ENCODE results near the gene ZBTB47. TPM values are rescaled to one million over a fixed set of nuclear protein-coding genes. Genes with fewer than 3 reads are reported as not detected.

ZBTB47 gene
- total and polyA plus RNA-seq, 10 donors = 2.1 to 22.2 (median 14.4) TPM

DNA sequence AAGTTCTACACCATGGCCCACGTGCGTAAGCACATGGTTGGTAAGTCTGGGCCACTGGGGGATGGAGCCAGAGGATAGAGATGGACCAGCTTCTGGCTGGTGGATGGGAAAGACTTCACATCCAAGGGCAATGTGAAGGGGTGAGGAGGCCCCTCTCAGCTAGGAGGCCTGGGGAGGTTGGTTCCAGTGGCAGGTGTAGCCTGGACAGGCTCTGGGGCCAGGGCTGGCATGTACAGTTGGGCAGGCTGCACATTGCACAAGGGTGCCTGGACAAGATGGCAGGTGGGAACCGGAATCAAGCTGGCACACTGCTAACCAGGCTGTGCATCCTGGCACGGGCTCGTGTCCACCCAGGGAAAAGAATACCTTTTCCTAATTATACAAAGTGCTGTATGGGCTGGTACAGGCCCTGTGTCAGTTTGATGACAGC lies 8.1 kb downstream of the ZBTB47 start:
- H3K27ac ChIP-seq = no peak overlapping the region
- 91 to 98% (median 95%) methylated on average over 2 to 5 of the region's 5 CpGs for WGBS, 5 donors
- no peaks in the 10 kb centered on the region for H3K9me3 ChIP-seq
- TF ChIP-seq POLR2A (IDR thresholded peaks at IDR 0.05) (no peak), POLR2AphosphoS5 (IDR thresholded peaks at IDR 0.05) (no peak)
- TF ChIP-seq, protein P1, sequence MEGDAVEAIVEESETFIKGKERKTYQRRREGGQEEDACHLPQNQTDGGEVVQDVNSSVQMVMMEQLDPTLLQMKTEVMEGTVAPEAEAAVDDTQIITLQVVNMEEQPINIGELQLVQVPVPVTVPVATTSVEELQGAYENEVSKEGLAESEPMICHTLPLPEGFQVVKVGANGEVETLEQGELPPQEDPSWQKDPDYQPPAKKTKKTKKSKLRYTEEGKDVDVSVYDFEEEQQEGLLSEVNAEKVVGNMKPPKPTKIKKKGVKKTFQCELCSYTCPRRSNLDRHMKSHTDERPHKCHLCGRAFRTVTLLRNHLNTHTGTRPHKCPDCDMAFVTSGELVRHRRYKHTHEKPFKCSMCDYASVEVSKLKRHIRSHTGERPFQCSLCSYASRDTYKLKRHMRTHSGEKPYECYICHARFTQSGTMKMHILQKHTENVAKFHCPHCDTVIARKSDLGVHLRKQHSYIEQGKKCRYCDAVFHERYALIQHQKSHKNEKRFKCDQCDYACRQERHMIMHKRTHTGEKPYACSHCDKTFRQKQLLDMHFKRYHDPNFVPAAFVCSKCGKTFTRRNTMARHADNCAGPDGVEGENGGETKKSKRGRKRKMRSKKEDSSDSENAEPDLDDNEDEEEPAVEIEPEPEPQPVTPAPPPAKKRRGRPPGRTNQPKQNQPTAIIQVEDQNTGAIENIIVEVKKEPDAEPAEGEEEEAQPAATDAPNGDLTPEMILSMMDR (IDR thresholded peaks at IDR 0.05 in 8 of 11, conservative IDR thresholded peaks at IDR 0.05 in 3 of 11) = no peak
- H3K27me3 ChIP-seq (replicated peaks in 1 of 7) = no peaks in the 10 kb centered on the region
- H3K4me3 ChIP-seq = no peak overlapping the region
- peaks cover 0 to 19% (median 9%) of the 10 kb centered on the region in 6 donors for H3K4me1 ChIP-seq
- intact Hi-C loops (cut with DNase I; ENCODE audit: low total_unique reads) = no loop called here
- DNase-seq = no peak
- peaks cover 0 to 59% (median 2%) of the 10 kb centered on the region in 6 donors for H3K36me3 ChIP-seq

DNA sequence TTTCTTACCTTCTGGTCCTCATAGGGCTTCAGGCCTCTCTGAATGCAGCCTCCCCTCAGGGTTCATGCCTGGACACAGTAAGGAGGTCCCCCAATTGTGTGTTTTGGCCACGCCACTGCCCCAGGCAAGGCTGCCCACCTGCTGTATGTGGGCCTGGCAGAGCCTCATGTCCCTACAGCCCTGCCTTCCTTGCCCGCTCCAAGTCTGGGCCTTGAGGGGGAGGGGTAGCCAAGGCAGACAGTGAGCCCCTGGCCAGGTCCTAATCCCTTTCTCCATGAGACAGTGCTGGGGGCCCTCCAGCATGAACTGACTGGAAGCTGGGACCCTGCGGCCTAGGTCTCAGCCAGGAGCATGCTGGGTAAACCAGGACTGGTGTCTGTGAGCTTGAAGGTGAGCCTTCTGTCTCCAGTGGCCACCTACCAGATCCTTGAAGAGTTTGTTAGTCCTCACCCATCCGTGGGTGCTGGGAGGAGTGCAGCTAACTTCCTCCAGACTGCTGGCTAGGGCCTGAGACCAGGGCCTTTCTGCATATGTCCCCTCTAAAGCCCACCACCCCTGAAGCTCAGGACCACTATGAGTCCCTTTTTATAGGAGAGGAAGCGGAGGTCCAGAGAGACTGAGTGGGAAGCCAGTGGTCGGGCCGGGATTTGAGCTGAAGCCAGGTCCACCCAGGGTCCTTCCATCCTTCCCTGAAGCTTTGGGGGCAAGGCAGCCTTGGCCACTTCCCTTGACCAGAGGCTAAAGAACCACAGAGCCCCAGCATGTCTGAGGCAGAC lies 8.7 kb downstream of the ZBTB47 start:
- Histone ChIP-seq H3K27me3 (replicated peaks in 1 of 7) (no peaks in the 10 kb centered on the region), H3K4me1 (peaks cover 0 to 16% (median 9%) of the 10 kb centered on the region in 6 donors), H3K4me3 (no peak overlapping the region), H3K36me3 (peaks cover 0 to 59% (median 2%) of the 10 kb centered on the region in 6 donors), H3K27ac (no peak overlapping the region), H3K9me3 (no peaks in the 10 kb centered on the region)
- WGBS, 5 donors = 86 to 97% (median 90%) methylated on average over 4 to 7 of the region's 7 CpGs
- no peak for TF ChIP-seq POLR2A (IDR thresholded peaks at IDR 0.05)
- TF ChIP-seq POLR2AphosphoS5 (IDR thresholded peaks at IDR 0.05) = peak in 1 of 3 donors; percentile 1
- intact Hi-C loops (cut with DNase I; ENCODE audit: low total_unique reads) = no loop called here
- no peak for DNase-seq

DNA sequence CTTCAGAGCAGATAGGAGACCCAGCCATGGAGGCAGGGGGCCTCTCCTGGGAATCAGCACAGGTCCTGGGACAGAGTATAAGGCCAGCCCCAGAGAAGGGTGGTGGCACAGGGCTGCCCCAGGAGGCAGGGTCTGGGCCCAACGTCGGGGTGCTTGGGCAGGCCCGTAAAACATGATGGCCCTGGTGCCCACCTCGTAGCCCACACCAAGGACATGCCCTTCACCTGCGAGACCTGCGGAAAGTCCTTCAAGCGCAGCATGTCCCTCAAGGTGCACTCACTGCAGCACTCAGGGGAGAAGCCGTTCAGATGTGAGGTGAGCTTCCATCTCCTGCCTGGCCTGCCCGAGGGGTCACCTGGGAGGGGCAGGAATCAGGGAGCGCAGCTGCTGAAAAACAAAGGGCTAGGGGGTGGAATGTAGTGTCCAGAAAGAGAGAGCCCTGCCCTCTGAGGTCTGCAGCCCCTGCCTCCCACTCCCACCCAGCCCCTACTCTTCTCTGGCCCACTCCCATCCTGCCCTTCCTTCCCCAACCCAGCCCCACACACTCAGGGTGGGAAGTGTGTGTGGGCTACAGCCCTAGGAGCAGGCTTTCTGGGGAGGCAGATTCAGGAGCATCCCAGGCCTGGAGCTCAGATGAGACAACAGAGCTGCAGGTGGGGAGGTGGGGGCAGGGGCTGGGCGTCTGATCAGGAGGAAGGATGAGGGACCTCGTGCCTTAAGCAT lies 9.5 kb downstream of the ZBTB47 start:
- 84 to 90% (median 85%) methylated on average over 9 to 12 of the region's 12 CpGs for WGBS, 5 donors
- DNase-seq = no peak
- intact Hi-C loops (cut with DNase I; ENCODE audit: low total_unique reads) = no loop called here

DNA sequence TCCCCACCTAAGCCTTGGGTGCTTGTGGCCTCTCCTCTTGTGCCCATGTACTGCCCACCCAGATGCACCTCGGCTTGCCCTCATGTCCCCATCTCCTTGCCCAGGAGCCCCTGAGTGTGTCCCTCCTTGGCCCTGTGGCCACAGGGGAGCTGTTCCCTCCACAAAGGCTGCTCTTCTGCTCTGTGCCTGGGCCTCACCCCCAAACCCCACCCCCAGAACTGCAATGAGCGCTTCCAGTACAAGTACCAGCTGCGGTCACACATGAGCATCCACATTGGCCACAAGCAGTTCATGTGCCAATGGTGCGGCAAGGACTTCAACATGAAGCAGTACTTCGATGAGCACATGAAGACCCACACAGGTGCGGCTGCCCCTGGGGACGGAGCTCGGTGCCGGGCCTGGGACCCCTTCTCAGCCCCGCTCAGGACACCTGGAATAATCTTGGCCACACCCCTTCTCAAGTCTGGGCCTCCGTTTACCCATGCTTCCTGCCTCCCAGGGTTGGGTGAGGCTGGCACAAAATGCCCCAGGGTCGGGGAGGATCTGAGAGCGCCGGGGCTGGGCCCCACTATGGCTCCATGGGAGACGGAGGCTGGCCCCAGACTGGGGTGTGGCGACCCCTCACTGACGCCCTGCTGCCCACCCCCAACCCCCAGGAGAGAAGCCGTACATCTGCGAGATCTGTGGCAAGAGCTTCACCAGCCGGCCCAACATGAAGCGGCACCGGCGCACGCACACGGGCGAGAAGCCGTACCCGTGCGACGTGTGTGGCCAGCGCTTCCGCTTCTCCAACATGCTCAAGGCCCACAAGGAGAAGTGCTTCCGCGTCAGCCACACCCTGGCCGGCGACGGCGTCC lies 10.3 kb downstream of the ZBTB47 start:
- TF ChIP-seq, protein P1 (IDR thresholded peaks at IDR 0.05 in 8 of 11, conservative IDR thresholded peaks at IDR 0.05 in 3 of 11) = no peak
- peak in 2 of 3 donors; percentile 60 to 66 for TF ChIP-seq POLR2AphosphoS5 (IDR thresholded peaks at IDR 0.05)
- intact Hi-C loops (cut with DNase I; ENCODE audit: low total_unique reads) = no loop called here
- DNase-seq = peak; percentile 88
- H3K4me3 ChIP-seq = peak overlapping the region in 2 of 8 donors; percentile 10 to 48
- 66 to 76% (median 73%) methylated on average over 20 to 38 of the region's 38 CpGs for WGBS, 5 donors
- peak overlapping the region in 4 of 8 donors; percentile 39 to 53 (median 48) for H3K27ac ChIP-seq
- H3K9me3 ChIP-seq = no peaks in the 10 kb centered on the region
- peaks cover 0 to 13% (median 8%) of the 10 kb centered on the region in 6 donors for H3K4me1 ChIP-seq
- peaks cover 0 to 51% (median 0%) of the 10 kb centered on the region in 6 donors for H3K36me3 ChIP-seq
- peaks cover 0 to 4% (median 0%) of the 10 kb centered on the region in 7 donors for H3K27me3 ChIP-seq (replicated peaks in 1 of 7)

More for the DNA sequence above, 9.5 kb downstream of the ZBTB47 start:
- Histone ChIP-seq H3K27ac (no peak overlapping the region), H3K9me3 (no peaks in the 10 kb centered on the region), H3K4me3 (no peak overlapping the region), H3K36me3 (peaks cover 0 to 59% (median 2%) of the 10 kb centered on the region in 6 donors), H3K4me1 (peaks cover 0 to 16% (median 9%) of the 10 kb centered on the region in 6 donors), H3K27me3 (replicated peaks in 1 of 7) (no peaks in the 10 kb centered on the region)
- TF ChIP-seq, protein P1 (IDR thresholded peaks at IDR 0.05 in 8 of 11, conservative IDR thresholded peaks at IDR 0.05 in 3 of 11) = no peak
- TF ChIP-seq POLR2AphosphoS5 (IDR thresholded peaks at IDR 0.05) = peak in 1 of 3 donors; percentile 19

All from spleen (tissue), 11 donors.